Measurements from ENCODE around the gene C6orf62.
"Not testable (repeated sequence)": the region's sequence is repeated elsewhere in the genome, so short reads cannot be mapped to it uniquely, and the experiment has no call there.

- TF ChIP-seq POLR2AphosphoS5 (IDR thresholded peaks at IDR 0.05; ENCODE audit: borderline replicate concordance, low read depth, low read length); EZH2 (IDR thresholded peaks at IDR 0.05): not testable (repeated sequence)
Observed at GRCh38 chr6:24750878-24751277, 31.9 kb upstream of the C6orf62 start.
